ENCODE measurements around the gene CHMP1B. TPM values are rescaled to one million over a fixed set of nuclear protein-coding genes. Genes with fewer than 3 reads are reported as not detected.
"Not testable (repeated sequence)": the region's sequence is repeated elsewhere in the genome, so short reads cannot be mapped to it uniquely, and the experiment has no call there.

Gene CHMP1B
- polyA plus RNA-seq, 1 donor from 2014 or later: 106 TPM

GRCh38 chr18:11849841-11850634 lies 1.2 kb upstream of the CHMP1B start:
- Histone ChIP-seq H4K20me1 (ENCODE audit: insufficient read depth) (no peaks in the 10 kb centered on the region), H3K4me2 (ENCODE audit: low read length) (peak overlapping the region; percentile 92), H2AFZ (ENCODE audit: low read depth, low read length) (peak overlapping the region; percentile 22), H3K27me3 (ENCODE audit: insufficient read depth, low read depth, low read length) (no peaks in the 10 kb centered on the region), H3K9ac (ENCODE audit: low read length) (peak overlapping the region; percentile 99), H3F3A (ENCODE audit: insufficient read depth, low read length, poor library complexity, severe bottlenecking) (no peaks in the 10 kb centered on the region), H3K79me2 (replicated peaks; ENCODE audit: insufficient read depth, low read length) (peaks cover 24% of the 10 kb centered on the region), H3K4me3 (ENCODE audit: low read length) (peak overlapping the region; percentile 88), H3K36me3 (ENCODE audit: insufficient read depth, low read length) (no peaks in the 10 kb centered on the region), H3K27ac (ENCODE audit: low read length) (peak overlapping the region; percentile 98), H3K9me2 (ENCODE audit: insufficient read depth, low read length) (no peaks in the 10 kb centered on the region), H3K9me3 (ENCODE audit: low read length) (no peaks in the 10 kb centered on the region)
- TF ChIP-seq REST (IDR thresholded peaks at IDR 0.05; ENCODE audit: borderline replicate concordance) (no peak), SMC3 (conservative IDR thresholded peaks at IDR 0.05; ENCODE audit: poor library complexity) (peak; percentile 17)

GRCh38 chr18:11850821-11851145 lies 430 bp upstream of the CHMP1B start:
- no peaks in the 10 kb centered on the region for H4K20me1 ChIP-seq (ENCODE audit: insufficient read depth)
- TF ChIP-seq TAF1 (IDR thresholded peaks at IDR 0.05; ENCODE audit: low read depth): no peak
- TF ChIP-seq RAD21 (conservative IDR thresholded peaks at IDR 0.05): no peak
- TF ChIP-seq SMC3 (conservative IDR thresholded peaks at IDR 0.05; ENCODE audit: poor library complexity): no peak
- no peaks in the 10 kb centered on the region for H3K27me3 ChIP-seq (ENCODE audit: insufficient read depth, low read depth, low read length)
- peak overlapping the region; percentile 22 for H2AFZ ChIP-seq (ENCODE audit: low read depth, low read length)
- no peaks in the 10 kb centered on the region for H3F3A ChIP-seq (ENCODE audit: insufficient read depth, low read length, poor library complexity, severe bottlenecking)
- peak overlapping the region; percentile 92 for H3K4me2 ChIP-seq (ENCODE audit: low read length)
- no peaks in the 10 kb centered on the region for H3K9me2 ChIP-seq (ENCODE audit: insufficient read depth, low read length)
- peaks cover 24% of the 10 kb centered on the region for H3K79me2 ChIP-seq (replicated peaks; ENCODE audit: insufficient read depth, low read length)
- peak overlapping the region; percentile 99 for H3K9ac ChIP-seq (ENCODE audit: low read length)
- H3K4me3 ChIP-seq (ENCODE audit: low read length): peak overlapping the region; percentile 88
- H3K27ac ChIP-seq (ENCODE audit: low read length): peak overlapping the region; percentile 98
- H3K9me3 ChIP-seq (ENCODE audit: low read length): no peaks in the 10 kb centered on the region
- no peaks in the 10 kb centered on the region for H3K36me3 ChIP-seq (ENCODE audit: insufficient read depth, low read length)

GRCh38 chr18:11851806-11852337 lies 659 bp downstream of the CHMP1B start:
- Histone ChIP-seq H3K79me2 (replicated peaks; ENCODE audit: insufficient read depth, low read length) (peaks cover 24% of the 10 kb centered on the region), H3F3A (ENCODE audit: insufficient read depth, low read length, poor library complexity, severe bottlenecking) (no peaks in the 10 kb centered on the region), H4K20me1 (ENCODE audit: insufficient read depth) (no peaks in the 10 kb centered on the region), H3K36me3 (ENCODE audit: insufficient read depth, low read length) (no peaks in the 10 kb centered on the region), H3K4me3 (ENCODE audit: low read length) (peak overlapping the region; percentile 88), H3K9me3 (ENCODE audit: low read length) (no peaks in the 10 kb centered on the region), H2AFZ (ENCODE audit: low read depth, low read length) (peak overlapping the region; percentile 54), H3K9ac (ENCODE audit: low read length) (peak overlapping the region; percentile 99), H3K27me3 (ENCODE audit: insufficient read depth, low read depth, low read length) (no peaks in the 10 kb centered on the region), H3K4me2 (ENCODE audit: low read length) (peak overlapping the region; percentile 94), H3K27ac (ENCODE audit: low read length) (peak overlapping the region; percentile 98), H3K9me2 (ENCODE audit: insufficient read depth, low read length) (no peaks in the 10 kb centered on the region)
- TF ChIP-seq CTCF (IDR thresholded peaks at IDR 0.05; ENCODE audit: poor library complexity, severe bottlenecking) (no peak), POLR2AphosphoS5 (IDR thresholded peaks at IDR 0.05) (peak; percentile 42)

GRCh38 chr18:11854554-11854953 lies 3.3 kb downstream of the CHMP1B start:
- Histone ChIP-seq H3K79me2 (replicated peaks; ENCODE audit: insufficient read depth, low read length) (peaks cover 24% of the 10 kb centered on the region), H3K4me3 (ENCODE audit: low read length) (peak overlapping the region; percentile 88)
- not testable (repeated sequence) for H3K4me2 ChIP-seq (ENCODE audit: low read length); H2AFZ ChIP-seq (ENCODE audit: low read depth, low read length); H3K27me3 ChIP-seq (ENCODE audit: insufficient read depth, low read depth, low read length); H3K9me3 ChIP-seq (ENCODE audit: low read length); H3K9me2 ChIP-seq (ENCODE audit: insufficient read depth, low read length); H3F3A ChIP-seq (ENCODE audit: insufficient read depth, low read length, poor library complexity, severe bottlenecking); H3K27ac ChIP-seq (ENCODE audit: low read length); H3K9ac ChIP-seq (ENCODE audit: low read length); H3K36me3 ChIP-seq (ENCODE audit: insufficient read depth, low read length); H4K20me1 ChIP-seq (ENCODE audit: insufficient read depth)
